CD4-positive, alpha-beta T cell treated with Interferon gamma for 1 hour (primary cell): ENCODE measurements around the gene GARIN3.

Source experiments
- DNase-seq: peaks from one replicate; pipeline ENCODE4 v3.0.0-alpha.2; 2020

The GARIN3 gene

DNA sequence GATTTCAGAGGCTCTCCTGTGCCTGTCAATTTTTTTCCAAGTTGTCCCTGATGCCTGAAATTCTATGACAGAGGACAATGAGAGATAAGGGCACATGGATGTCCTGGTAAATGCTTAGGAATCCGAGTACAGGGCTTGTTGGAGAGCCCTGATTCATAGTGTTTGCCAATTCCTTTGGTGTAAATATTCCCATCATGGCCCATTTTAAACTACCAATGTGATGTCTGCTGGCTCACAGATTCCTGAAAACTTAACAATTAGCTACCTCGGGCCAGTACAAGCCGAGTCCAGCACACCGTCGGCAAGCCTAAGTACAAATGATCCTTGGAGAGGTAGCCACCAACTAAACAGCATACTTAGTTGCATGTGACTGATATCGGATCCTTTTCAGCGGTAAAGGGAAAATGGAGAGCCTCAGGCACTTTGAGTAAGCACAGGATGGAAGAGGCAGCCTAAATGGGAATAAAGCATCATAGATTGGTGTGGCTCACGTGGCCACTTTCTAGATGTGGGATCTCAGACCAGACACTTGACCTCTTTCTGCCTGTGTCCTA, 18.1 kb upstream of the GARIN3 start:
- no peak for DNase-seq

DNA sequence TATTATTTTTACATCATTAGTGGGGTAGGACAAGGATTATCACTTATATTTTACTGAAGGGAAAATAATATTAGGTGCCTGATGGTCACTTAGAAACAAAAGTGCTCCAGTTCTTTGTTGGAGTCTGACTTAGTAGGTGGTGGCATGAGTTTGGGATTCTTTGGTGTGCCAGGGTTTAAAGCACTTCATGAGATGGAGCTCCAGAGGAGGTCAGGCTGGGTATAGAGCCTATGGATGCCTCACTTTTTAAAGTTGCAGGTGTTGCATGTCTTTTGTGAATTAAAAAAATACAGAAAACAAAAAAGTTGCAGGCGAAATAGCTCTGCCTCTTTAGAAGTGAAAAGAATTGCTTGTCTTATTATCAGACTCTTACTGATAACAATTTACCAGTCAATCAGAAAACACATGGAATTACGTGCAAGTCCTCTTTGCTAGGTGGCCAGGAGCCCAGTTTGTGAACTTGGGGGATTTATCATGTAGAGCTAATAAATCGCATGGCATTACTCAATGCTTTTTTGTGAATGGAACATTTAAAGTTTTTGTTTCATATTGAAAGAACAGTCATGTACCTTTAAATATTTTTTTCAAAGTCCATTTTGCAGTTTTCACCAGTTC, 16.2 kb upstream of the GARIN3 start:
- no peak for DNase-seq

DNA sequence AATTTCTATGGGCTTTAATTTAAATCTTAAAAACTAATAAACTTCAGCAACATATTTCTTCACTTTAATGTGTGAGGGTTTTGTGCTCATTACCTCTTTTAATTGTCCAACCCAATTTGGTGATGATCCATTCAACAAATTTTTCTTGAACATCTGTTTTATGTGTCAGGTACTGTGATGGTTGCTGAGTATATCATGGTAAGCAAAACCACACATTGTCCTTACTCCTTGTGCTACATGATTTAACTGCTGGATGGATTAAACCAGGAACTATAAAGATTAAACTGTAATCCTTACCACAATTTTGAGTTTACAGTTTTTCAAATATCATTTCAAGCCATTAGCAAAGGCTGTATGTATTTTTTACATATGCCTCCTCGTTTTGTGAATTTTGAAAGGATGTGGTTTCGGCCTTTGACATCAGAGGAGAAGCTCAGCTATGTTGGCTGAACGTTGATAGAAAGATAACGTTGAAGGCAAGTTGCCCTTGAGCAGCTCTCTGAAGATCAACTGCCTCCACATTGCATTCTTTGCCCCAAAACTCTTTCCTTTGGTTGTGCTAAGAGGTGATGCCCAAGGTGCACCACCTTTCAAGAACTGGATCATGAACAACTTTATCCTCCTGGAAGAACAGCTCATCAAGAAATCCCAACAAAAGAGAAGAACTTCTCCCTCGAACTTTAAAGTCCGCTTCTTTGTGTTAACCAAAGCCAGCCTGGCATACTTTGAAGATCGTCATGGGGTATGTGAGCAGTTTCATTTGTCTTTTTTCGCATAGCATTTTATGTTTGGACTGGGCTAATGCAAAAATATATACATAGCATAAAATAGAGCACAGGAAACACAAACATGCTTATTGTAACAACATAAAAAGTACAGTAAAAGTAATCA, 14.6 kb upstream of the GARIN3 start, which contains the start of gene ITK:
Gene ITK, plus strand, starts transcription at position 467 of the 891 bp plus-strand sequence. Its CDS starts 138 bp downstream, at position 605.
- DNase-seq: peak; percentile 45

DNA sequence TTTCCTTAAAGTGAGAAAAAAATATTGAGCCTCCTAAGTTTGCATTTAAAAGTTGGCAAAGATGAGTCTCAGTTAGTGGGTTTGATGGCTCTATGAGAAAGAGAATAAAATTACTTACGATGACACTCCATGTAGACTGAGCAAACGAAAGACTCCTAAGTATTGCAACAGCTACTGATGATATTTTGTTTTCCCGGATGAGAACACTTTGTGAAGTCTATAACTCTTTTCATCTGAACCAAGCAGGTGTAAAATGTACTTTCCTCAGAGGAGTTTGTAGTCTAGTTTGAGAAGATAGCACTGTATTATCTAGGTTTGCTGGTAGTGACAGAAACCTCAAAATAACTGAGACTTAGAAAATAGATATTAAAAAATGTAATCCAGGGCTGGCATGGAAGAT, 12.9 kb upstream of the GARIN3 start:
- DNase-seq: no peak

DNA sequence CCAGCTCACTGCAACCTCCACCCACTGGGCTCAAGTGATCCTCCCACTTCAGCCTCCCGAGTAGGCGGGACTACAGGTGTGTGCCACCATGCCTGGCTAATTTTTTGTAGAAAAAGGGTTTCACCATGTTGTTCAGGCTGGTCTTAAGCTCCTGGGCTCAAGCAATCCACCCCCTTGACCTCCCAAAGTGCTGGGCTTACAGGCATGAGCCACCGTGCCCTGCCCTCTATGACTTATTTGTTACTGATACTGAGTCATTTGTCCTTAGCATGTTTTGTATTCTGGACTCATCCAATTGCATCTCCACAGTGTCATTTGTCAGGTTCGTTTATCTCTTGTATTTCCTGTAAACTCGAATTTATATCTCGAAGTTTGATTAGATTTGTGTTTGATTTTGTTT, 11.9 kb upstream of the GARIN3 start:
- no peak for DNase-seq

DNA sequence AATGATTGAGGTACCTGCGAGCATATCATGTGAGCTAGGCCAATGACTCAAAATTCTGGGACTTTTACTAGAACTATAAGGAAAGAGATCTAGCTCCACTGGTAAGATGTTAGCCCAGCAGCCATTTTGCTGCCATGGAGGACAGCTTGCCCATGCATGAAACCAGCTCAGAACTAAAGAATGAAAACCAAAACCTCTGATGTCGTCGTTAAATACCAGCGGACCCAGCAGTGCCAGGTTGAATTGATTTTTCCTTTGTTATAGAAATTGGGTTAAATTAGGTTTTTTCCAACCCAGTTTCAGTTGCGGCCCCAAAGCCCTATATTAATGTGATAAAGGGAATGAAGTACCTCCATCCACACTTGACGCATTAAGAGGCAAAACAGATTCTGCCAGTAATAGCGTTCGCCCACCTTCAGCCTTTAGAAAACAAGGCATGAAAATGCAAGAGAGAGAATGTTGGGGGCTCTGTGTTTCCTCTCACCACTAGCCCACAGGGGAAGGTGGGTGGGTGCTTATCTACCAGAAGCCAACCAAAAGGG, 9.1 kb upstream of the GARIN3 start:
- DNase-seq: no peak

DNA sequence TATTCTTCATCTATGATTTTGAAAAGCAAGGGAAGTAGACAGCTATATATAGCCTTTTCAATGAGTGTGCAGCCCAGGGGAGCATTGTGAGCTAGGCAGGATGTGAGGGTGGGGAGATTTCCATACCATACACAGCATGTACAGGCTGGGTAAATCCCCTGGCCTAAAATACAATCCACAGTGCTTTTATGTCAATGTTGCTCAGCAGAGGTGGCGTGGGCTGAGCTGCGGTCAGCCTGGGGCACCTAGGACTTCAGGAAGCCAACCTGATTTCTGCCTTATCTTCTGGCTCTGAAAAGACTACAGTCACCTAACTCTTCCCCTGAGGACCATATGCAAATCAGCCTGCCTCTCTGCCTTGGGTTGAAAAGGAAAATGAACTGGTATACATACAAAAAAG, 6.3 kb upstream of the GARIN3 start:
- DNase-seq: peak; percentile 72

DNA sequence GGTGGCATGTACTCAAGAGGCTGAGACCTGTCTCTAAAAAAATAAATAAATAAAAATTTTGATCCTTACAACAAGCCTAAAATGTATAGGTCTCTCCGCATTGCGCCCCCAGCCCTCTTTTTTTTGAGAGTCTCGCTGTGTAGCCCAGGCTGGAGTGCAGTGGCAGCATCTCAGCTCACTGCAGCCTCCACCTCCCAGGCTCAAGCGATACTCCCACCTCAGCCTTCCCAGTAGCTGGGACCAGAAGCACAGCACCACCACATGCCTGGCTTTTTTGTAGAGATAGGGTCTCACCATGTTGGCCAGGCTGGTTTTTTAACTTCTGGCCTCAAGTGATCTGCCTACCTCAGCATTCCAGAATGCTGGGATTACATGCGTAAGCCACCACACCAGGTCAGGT, 2.2 kb upstream of the GARIN3 start:
- no peak for DNase-seq

DNA sequence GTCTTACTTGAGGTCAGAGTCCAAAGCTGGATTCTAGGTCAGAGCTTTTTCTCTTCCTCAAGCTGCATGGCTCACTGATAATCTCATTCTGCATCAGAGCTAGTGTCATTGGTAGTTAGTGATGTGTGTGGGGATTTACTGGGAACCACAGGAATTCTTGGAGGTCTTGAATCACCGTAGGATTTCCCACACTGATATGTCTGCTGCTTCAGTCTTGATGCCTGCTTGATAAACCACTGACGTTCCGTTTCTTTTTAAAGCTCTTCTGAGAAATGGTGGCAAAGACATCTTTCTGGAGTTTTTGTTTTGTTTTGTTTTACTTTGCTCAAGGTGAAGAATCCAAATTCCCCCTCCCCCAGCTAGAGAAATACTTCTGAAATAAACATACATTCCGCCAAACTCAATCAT, 1.2 kb upstream of the GARIN3 start:
- no peak for DNase-seq

DNA sequence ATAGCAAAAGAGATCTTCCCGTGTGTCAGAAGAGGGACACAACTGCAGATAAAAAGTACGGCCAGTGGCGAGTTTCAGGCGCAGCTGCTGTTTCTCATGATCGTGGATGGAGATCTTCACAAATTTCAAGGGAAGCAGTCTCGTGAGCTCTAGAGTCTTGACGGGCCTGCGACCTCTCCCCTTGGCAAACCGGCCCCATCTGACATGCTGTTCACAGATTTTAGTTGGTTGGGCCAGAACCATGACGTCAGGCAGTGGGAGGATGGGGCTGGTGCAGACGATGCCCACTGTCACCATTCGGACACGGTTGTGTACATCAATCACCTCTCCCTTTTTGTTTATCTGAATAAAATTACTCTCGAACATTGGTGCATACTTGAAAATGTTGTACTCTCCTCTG, 396 bp downstream of the GARIN3 start:
- DNase-seq: no peak

DNA sequence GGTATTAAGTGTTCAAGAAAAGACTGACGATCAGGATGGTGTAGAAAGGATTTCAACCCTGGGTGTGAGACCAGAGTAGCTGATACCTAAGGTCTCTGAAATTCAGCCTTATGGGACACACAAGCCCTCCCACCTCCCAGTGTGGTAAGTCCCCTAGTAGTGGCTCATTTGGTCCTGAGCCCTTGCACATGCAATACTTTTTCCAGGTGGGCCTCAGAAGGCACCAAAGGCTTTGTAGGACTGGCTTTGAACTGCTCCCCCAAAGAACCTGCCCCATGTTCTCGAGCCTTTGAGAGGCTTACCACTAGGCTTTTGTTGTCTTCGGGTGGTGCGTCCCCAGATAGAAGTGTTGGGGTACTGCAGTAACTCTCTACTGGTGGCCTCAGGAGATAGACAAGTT, 803 bp downstream of the GARIN3 start:
- no peak for DNase-seq

DNA sequence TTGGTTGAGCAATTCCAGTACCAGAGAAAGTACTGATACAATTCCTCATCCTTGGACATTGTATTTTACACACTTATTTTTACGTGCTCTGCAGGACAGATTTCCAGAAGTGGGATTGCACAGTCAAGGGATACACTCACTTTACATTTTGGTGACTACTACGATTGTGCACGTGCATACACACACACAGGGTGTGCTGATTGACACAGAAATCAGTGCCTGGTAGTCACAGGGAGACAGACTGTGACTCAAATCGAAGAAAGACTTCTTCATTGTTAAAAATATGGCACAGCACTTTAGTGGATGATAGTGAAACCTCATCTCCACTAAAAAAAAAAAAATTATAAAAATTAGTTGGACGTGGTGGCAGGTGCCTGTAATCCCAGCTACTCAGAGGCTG, 1.5 kb downstream of the GARIN3 start:
- no peak for DNase-seq

DNA sequence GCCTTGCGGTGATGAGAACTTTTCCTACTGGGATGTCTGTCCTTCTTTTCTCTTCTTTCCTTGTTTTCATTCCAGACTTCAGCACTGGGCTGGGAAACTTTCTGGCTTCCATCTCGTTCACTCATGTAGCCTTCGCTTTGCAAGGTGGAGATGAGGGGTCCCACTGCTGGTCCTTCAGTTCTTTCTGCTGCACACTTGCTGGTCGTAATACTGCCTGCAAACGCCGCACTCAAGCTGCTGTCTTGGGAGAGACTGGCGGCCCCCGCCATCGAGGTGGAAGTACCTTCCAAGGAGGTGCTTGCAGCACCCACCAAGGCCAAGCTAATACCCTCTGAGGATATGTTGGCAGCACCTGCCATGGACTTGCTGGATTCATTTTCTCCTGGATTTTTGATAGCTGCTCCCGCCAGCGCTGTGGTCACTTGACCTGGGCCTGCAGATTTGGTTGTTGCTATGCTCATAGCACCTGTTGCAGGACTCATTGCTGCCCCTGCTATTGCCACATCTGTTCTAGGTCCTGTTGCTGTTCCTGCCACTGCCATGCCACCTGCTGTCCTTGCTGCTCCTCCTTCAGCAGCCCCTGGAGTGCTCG, 3.0 kb downstream of the GARIN3 start:
- DNase-seq: no peak

DNA sequence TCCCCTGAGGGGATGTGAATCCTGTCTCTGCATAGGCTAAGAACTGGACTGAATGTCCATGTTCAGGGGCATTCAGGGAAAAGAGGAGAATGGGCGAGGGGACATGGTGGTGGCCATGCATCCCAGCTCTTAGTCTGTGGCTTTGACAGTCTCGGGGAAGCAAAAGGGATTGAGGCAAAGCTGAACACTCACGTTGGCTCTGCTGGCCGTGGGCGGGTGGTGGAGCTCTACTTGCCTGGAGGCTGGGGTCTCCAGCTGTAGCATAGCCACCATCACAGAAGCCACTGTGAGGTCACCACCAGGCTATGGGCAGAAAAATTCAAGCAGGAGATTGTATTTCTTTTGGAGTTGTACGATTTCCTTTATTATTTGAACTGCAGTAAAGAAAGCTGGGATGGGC, 4.1 kb downstream of the GARIN3 start:
- no peak for DNase-seq

DNA sequence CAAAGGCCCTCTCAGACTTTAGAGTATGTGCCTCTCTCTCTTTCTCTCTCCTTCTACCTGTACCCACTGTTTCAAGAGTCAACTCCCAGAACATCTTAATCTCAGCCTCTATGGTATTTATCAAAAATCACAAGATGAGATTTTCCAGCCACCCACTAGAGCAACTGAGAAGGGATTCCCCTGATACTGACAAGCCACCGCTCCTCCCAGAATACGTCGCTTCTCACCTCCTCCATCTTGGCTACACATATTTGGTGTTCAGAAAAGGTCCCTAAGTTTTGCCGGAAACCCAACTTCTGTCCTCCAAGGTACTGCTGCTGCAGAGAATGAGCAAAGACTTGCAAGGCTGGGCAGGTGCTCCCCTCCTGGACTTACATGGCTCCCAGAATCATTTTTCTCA, 6.1 kb downstream of the GARIN3 start:
- DNase-seq: peak; percentile 20

DNA sequence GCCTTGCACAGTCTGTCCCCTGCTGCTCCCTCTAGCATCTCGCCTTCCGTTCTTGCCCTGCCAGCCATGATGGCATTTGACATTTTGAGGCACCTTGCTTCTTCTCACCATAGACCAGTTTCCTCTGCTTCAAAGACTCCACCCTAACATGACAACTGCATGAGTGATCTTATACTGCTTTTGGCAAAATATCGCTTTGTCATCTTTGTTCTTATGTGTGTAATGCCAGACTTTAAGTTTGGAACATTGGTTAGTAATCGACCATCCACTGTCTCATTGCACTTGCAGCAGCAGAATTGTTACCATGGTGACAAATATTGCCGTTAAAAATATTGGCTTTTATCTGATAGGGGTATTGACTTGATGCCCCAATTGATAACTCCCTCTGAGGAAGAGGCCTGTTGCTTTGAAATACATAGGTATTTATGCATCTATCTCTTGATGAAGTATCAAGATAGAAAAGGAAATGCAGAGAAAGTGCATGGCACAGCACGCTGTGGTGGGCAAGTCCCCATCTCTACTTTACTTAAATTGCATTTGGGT, 6.8 kb downstream of the GARIN3 start:
- DNase-seq: no peak

DNA sequence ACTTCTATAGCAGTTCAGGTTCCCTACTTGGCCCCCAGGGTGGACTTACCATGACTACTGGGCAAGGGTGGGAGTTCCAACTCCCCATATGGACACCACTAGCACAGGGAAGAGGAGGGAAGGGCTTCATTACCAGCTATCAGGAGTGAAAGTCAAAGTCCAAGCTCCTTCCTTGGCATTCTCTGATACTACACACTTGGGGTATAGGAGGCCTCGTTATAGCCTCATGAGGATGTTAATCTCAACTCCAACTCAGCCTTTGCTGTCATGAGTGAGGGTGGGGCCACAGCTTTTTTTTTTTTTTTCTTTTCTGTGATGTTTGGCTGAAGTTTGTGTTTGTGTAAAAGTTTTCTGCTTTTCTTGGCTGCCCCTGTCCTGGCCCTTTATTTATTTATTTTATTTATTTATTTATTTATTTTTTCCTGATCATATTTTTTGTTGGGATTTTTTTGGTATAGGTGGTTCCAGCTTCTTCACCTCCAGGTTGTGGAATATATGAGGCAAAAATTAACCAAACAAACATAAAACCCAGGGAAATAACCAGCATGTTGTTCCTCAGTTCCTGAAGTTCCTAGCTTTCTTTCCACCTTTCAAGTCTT, 8.7 kb downstream of the GARIN3 start:
- no peak for DNase-seq

DNA sequence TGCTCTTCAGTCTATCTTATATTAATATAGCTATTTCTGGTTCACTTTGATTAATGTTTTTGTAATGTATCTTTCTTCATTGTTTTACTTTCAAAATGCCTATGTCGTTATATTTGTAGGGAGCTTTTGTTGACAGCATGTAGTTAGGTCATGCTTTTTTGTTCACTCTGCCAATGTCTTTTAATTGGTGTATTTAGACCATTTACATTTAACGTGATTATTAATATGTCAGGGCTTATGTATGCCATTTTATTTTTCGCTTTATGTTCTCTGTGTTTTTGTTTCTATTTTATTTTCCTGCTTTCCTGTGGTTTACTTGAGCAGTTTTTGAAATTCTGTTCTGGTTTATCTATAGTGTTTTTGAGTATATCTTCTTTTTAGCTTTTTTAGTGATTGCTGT, 10.8 kb downstream of the GARIN3 start:
- DNase-seq: no peak

DNA sequence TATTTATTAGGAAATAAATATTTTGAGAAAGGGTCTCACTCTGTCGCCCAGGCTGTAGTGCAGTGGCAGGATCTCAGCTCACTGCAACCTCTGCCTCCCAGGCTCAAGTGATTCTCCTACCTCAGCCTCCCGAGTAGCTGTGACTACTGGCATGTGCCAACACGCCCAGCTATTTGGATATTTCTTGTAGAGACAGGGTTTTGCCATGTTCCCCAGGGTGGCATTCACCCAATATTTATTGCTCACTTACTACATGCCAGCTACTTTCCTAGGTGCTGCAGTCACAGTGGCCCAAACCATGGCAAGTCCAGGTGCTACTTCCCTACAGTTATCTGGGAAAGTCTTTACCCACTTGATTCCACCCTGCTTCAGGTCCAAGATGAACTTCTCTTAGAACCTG, 15.1 kb downstream of the GARIN3 start:
- no peak for DNase-seq

DNA sequence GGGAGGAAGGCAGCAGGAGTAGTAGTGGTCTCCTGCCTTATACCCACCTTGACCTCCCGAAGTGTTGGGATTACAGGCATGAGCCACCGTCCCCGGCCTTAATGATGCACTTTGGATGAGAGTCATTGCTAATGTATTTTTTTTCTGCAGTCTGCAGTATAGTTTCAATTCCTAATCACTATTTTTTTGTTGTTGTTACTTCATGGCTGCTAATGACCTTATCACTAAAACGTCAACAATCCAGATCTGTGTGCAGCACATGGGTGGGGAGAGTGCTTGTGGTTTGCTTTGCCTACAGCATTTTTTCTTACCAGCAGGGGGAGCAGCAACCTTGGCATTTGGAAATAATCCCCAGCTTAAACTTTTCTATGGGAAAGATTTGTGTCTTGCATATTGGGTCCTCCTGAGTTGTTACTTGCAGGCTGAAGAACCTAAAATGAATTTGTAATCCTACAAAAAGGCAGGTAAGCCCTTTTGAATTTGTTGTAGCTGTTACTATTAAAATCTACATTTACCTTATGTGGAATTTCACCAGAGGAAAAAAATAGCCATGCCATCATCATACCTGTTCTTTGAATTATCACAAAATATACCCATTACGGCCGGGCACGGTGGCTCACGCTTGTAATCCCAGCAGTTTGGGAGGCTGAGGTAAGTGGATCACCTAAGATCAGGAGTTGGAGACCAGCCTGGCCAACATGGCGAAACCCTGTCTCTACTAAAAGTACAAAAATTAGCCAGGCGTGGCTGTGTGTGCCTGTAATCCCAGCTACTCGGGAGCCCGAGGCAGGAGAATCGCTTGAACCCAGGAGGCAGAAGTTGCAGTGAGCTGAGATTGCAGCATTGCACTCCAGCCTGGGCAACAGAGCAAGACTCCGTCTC, 17.1 kb downstream of the GARIN3 start:
- DNase-seq: peak; percentile 69

DNA sequence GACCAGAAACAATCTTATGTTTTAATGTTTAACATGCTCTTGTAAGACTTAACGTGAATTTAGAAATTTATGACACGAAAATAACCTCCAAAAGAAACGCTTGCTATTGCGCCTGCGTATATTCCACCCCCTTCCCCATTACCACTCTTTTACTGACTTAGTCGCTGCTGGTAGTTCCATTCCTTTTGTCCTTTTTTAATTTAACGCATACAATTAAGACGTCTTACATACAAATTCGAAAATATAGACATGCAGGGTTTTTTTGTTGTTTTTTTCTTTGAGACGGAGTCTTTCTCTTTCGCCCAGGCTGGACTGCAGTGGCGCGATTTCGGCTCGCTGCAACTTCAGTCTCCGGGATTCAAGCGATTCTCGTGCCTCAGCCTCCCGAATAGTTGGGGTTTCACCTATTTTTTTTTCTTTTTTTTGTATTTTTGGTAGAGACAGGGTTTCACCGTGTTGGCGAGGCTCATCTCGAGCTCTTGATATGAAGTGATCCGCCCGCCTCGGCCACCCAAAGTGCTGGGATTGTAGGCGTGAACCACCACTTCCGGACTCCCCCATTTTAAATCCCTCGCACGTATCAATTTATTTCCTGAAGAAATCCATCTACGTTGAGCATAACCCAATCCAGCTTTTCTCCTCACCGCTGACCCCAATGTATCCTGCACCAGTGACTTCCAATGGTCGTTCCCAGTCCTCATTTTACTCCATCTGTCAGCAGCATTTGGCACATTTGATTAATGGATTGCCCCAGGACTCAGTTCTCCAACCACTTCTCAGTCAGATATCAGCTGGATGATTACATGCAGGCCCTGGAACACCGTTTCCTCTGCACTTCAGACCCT, 22.7 kb downstream of the GARIN3 start:
- DNase-seq: peak; percentile 24
